Liver (tissue), 3 donors: ENCODE data around the gene MEN1.

Experiments
- EGR1 ChIP-seq, 2 donors: IDR thresholded peaks; 2 replicates each; pipeline ENCODE4 v1.6.1; 2016 to 2018; ENCODE audit warnings: antibody characterized with exemption in 2 of 2, low read depth in 2 of 2
- FOXA1 ChIP-seq: IDR thresholded peaks from 2 replicates; pipeline ENCODE4 v1.6.1; 2016; ENCODE audit warnings: antibody characterized with exemption
- GABPA ChIP-seq, 2 donors: IDR thresholded peaks in 1 of 2; conservative IDR thresholded peaks in 1 of 2; 2 replicates each; pipeline ENCODE4 v1.6.1; 2016; ENCODE audit warnings: antibody characterized with exemption in 2 of 2, mild to moderate bottlenecking in 1 of 2, moderate library complexity in 1 of 2
- NR2F2 ChIP-seq: IDR thresholded peaks from 2 replicates; pipeline ENCODE4 v1.6.1; 2016; ENCODE audit warnings: antibody characterized with exemption
- RXRA ChIP-seq, 2 donors: IDR thresholded peaks; 2 replicates each; pipeline ENCODE4 v1.6.1; 2017 to 2018; ENCODE audit warnings: antibody characterized with exemption in 2 of 2, mild to moderate bottlenecking in 1 of 2
- SP1 ChIP-seq: IDR thresholded peaks from 2 replicates; pipeline ENCODE4 v1.6.1; 2018; ENCODE audit warnings: antibody characterized with exemption, mild to moderate bottlenecking
- TAF1 ChIP-seq: conservative IDR thresholded peaks from 2 replicates; pipeline ENCODE4 v1.6.1; 2016; ENCODE audit warnings: antibody characterized with exemption, mild to moderate bottlenecking
- YY1 ChIP-seq: IDR thresholded peaks from 2 replicates; pipeline ENCODE4 v1.6.1; 2016; ENCODE audit warnings: antibody characterized with exemption, mild to moderate bottlenecking
- TF ChIP-seq, protein P1 (sequence below): fragments of 150-350 bp; IDR thresholded peaks from 2 replicates; pipeline ENCODE4 v1.5.1; 2017; ENCODE audit warnings: improper control_type of control experiment, low read depth, low read length; ENCODE audit not compliant: missing input control
- TF ChIP-seq, protein P2 (sequence below): IDR thresholded peaks from 2 replicates; pipeline ENCODE4 v1.6.1; 2016; ENCODE audit warnings: antibody characterized with exemption
- TF ChIP-seq, protein P3 (sequence below): IDR thresholded peaks from 2 replicates; pipeline ENCODE4 v1.6.1; 2016; ENCODE audit warnings: antibody characterized with exemption, mild to moderate bottlenecking
- TF ChIP-seq, protein P4 (sequence below): IDR thresholded peaks from 2 replicates; pipeline ENCODE4 v1.6.1; 2016; ENCODE audit warnings: antibody characterized with exemption
- TF ChIP-seq, protein P5 (sequence below): IDR thresholded peaks from 2 replicates; pipeline ENCODE4 v1.6.1; 2016; ENCODE audit warnings: antibody characterized with exemption
- donor health status: healthy.
- donor health status: healthy.

DNA sequence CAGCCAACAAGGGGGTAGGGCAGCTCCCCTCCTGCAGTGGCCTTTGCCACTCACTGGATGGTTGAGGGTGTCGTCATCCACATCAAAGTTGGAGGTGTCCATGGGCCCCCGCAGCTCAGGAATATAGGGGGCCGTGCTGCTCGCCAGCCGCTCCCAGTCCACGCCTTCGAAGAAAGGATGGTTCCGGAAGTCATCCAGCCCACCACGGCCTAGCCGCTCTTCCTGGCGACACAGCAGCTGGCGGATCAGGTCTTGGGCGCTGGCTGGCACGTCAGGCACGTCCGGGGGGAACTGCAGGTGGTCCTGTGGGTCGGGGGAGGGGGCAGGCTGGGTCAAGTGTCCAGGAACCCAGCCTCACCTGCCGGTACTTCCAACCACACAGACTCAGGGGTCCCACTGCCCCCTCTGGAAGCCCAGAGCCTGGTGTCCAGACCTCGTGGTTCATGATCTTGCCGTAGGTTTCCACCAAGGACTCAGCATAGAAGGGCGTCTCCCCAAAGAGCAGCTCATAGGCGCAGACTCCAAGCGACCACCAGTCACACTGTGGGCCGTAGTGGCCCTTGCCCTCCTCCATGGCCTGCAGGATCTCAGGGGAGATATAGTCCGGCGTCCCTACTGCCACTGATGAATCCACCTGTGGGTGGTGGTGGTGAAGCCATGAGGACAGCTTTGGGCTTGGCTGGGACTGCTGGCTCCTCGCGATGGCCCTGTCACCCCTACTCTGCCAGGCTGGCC, 28.4 kb upstream of the MEN1 start:
- TF ChIP-seq NR2F2 = no peak
- TF ChIP-seq, protein P1, sequence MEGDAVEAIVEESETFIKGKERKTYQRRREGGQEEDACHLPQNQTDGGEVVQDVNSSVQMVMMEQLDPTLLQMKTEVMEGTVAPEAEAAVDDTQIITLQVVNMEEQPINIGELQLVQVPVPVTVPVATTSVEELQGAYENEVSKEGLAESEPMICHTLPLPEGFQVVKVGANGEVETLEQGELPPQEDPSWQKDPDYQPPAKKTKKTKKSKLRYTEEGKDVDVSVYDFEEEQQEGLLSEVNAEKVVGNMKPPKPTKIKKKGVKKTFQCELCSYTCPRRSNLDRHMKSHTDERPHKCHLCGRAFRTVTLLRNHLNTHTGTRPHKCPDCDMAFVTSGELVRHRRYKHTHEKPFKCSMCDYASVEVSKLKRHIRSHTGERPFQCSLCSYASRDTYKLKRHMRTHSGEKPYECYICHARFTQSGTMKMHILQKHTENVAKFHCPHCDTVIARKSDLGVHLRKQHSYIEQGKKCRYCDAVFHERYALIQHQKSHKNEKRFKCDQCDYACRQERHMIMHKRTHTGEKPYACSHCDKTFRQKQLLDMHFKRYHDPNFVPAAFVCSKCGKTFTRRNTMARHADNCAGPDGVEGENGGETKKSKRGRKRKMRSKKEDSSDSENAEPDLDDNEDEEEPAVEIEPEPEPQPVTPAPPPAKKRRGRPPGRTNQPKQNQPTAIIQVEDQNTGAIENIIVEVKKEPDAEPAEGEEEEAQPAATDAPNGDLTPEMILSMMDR = no peak
- TF ChIP-seq YY1 = no peak
- TF ChIP-seq, protein P2, sequence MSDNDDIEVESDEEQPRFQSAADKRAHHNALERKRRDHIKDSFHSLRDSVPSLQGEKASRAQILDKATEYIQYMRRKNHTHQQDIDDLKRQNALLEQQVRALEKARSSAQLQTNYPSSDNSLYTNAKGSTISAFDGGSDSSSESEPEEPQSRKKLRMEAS = no peak
- TF ChIP-seq TAF1 = no peak
- TF ChIP-seq, protein P3, sequence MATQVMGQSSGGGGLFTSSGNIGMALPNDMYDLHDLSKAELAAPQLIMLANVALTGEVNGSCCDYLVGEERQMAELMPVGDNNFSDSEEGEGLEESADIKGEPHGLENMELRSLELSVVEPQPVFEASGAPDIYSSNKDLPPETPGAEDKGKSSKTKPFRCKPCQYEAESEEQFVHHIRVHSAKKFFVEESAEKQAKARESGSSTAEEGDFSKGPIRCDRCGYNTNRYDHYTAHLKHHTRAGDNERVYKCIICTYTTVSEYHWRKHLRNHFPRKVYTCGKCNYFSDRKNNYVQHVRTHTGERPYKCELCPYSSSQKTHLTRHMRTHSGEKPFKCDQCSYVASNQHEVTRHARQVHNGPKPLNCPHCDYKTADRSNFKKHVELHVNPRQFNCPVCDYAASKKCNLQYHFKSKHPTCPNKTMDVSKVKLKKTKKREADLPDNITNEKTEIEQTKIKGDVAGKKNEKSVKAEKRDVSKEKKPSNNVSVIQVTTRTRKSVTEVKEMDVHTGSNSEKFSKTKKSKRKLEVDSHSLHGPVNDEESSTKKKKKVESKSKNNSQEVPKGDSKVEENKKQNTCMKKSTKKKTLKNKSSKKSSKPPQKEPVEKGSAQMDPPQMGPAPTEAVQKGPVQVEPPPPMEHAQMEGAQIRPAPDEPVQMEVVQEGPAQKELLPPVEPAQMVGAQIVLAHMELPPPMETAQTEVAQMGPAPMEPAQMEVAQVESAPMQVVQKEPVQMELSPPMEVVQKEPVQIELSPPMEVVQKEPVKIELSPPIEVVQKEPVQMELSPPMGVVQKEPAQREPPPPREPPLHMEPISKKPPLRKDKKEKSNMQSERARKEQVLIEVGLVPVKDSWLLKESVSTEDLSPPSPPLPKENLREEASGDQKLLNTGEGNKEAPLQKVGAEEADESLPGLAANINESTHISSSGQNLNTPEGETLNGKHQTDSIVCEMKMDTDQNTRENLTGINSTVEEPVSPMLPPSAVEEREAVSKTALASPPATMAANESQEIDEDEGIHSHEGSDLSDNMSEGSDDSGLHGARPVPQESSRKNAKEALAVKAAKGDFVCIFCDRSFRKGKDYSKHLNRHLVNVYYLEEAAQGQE = no peak
- TF ChIP-seq GABPA (IDR thresholded peaks at IDR 0.05 in 1 of 2, conservative IDR thresholded peaks at IDR 0.05 in 1 of 2) = no peak
- no peak for TF ChIP-seq SP1
- TF ChIP-seq FOXA1 = no peak
- TF ChIP-seq, protein P4, sequence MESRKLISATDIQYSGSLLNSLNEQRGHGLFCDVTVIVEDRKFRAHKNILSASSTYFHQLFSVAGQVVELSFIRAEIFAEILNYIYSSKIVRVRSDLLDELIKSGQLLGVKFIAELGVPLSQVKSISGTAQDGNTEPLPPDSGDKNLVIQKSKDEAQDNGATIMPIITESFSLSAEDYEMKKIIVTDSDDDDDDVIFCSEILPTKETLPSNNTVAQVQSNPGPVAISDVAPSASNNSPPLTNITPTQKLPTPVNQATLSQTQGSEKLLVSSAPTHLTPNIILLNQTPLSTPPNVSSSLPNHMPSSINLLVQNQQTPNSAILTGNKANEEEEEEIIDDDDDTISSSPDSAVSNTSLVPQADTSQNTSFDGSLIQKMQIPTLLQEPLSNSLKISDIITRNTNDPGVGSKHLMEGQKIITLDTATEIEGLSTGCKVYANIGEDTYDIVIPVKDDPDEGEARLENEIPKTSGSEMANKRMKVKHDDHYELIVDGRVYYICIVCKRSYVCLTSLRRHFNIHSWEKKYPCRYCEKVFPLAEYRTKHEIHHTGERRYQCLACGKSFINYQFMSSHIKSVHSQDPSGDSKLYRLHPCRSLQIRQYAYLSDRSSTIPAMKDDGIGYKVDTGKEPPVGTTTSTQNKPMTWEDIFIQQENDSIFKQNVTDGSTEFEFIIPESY = no peak
- TF ChIP-seq, protein P5, sequence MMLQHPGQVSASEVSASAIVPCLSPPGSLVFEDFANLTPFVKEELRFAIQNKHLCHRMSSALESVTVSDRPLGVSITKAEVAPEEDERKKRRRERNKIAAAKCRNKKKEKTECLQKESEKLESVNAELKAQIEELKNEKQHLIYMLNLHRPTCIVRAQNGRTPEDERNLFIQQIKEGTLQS = no peak
- TF ChIP-seq RXRA (IDR thresholded peaks at IDR 0.05) = no peak
- no peak for TF ChIP-seq EGR1 (IDR thresholded peaks at IDR 0.05; ENCODE audit: low read depth in 2 of 2)
